Dedifferentiated amniotic fluid mesenchymal stem cell (primary cell): ENCODE data around the gene TAF1D.
A peak's percentile ranks its signal among the peaks of the same experiment; 100 is the strongest.
"Not testable (repeated sequence)": the region's sequence is repeated elsewhere in the genome, so short reads cannot be mapped to it uniquely, and the experiment has no call there.

Source experiments
- DNase-seq: peaks from one replicate; pipeline ENCODE4 v3.0.0-alpha.2; 2016; ENCODE audit errors: extremely low spot score

The TAF1D gene

DNA sequence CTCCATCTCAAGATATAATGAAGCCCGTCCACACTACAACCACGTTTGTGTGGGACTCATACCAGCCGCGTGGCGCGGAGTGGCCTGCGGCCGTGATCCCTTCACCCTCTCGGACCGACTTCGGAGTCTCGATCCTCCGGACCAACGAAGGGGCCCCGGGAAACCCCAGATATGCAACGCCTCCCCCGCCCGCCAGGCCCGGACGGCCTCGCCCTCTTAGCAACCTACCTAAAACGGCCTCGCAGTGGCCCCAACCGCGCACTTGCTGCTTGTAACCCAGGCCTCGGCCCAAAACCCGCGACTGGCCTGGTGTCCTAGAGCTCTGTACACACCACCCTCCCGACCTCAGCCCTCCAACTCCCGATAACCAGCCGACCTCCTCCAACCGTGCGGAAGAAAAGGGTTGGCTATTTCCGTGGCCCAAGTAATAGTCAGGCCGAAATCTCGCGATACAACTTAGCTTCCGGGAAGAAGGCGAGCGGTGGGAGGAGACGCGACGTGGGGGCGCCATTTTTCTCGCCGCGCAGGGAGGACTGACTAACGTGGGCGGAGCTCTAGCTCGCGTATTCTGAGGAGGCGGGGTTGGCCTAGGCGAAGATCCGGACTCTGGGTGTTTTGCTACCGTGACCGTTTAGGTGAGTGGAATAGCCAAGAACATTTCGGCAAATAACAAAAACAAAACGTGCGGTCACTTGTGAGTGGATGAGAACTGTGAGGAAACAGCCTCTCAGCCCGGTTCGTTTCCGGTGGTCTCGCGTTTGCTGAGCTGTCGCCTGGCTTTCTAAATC is at the start of gene TAF1D, which contains the start of gene C11orf54:
TAF1D (minus strand) TSS at position 402 of the 788 bp plus-strand sequence. CDS start 2,191 bp downstream, outside the sequence.
C11orf54 (plus strand) TSS at position 579 of the 788 bp plus-strand sequence. CDS start 5,722 bp downstream, outside the sequence.
- DNase-seq, result peak; percentile 98

DNA sequence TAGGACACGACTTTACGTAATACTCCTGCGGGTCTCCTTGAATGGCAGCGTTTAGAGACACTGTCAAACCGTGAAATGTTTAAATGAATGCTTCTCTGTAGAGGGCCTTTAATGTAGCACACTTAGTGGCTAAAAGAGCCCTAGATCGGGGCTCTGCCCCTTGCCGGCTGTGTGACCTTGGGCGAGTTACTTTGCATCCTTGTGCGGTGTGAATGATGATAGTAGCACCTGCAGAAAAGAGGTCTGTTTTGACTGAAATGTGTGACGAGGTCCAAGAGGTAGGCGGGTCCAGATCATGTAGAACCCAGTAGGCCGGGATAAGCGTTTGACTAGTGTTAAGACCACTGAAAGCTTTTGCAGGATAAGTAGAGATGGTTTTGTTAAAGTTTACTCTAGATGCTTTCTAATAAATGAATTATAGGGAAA is 43.7 kb upstream of the TAF1D start:
- no peak for DNase-seq

DNA sequence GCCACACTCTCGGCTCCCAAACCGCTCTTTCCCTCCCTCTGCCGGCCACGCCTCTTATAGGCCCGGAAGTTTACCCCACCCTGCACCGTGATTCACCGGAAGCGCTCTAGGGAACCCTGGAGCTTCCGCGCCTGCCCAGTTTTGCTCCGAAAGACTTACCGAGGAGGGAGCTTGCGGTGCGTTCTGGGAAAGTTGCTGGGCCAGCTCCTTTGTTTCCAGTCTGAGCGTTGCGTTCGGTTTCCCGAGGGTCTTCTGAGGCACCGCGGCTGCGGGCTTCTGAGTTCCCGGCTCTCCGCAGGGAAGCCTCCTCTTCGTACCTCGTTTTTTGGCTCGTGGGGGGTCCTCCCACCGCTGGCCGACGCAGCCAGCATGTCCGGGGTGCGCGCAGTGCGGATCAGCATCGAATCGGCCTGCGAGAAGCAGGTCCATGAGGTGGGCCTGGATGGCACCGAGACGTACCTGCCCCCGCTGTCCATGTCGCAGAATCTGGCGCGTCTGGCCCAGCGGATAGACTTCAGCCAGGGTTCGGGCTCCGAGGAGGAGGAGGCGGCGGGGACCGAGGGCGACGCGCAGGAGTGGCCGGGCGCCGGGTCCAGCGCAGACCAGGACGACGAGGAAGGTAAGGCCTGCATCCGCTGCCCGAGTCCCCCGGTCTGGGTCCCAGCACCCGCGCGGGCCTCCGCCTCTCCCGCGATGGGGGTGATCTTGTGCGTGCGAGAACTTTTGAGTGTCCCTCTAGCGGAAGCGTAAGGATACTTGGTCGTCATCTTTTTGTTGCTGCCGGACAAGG is 43.0 kb upstream of the TAF1D start, which contains the start of gene MED17:
MED17 (plus strand) TSS at position 138 of the 790 bp plus-strand sequence; CDS start at position 370, 232 bp downstream.
- peak; percentile 96 for DNase-seq

DNA sequence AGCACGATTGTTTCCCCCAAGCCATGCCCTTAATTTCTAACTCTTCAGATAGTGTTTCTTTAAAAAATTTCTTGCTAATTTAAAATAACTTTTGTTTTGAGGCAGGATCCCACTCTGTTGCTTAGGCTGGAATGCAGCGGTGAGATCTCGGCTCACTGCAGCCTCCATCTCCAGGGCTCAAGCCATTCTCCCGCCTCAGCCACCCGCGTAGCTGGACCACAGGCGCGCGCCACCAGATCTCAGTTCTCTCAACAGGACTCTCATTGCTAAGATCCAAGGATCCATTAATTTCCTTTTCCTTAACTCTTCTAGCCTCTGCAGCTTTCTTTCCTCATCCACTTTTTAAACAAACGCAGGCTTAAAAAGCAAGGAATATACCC is 42.5 kb upstream of the TAF1D start:
- no peak for DNase-seq

DNA sequence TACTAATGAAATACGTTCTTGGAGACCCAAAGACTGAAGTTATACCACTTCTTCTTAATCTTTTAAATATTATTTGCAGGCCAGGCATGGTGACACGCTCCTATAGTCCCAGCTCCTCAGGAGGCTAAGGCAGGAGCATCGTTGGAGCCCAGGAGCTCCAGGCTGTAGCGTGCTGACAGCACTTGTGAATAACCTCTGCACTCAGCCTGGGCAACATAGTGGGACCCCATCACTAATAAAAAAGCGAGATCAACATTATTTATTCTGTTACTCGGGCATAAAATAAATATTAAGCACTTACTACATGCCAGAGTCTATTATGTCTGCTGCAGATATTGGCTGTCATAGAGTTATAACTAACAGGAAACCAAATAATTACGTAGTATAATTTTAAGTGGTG is 42.1 kb upstream of the TAF1D start:
- no peak for DNase-seq

DNA sequence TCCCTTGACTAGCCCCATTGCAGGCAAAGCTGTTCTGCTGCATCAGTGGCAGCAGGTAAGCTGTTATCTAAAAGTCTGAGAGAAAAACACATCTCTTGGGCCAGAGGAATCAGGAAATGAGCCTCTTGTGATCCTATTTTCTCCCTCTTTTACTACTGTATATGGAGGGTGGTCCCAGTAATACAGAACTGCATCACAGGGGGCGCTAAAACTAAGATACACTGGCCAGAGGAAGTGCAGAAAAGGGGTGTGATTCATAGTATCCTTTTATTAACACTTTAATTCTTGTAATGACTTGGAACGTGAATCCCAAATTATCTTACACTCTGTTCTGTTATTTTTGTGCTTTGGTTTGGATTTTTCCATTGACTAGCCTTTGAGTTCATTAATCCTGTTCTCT is 34.0 kb upstream of the TAF1D start:
- DNase-seq, result no peak

DNA sequence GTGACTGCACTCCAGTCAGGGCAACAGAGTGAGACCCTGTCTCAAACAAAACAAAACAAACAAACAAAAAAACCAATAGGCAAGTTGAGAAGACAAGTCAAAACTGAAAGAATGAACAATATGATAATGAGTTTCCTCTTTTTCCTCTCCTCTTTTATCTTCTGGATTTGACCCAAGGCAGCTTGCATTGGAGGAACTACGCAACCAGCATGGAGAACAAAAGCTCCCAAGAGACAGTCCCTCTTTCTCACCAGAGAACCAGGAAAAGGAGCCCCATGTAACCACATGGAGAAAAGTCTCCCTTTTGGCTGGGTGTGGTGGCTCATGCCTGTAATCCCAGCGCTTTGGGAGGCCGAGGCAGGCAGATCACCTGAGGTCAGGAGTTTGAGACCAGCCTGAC is 33.3 kb upstream of the TAF1D start:
- not testable (repeated sequence) for DNase-seq

GRCh38 chr11:93773601-93774200 is 32.4 kb upstream of the TAF1D start:
- no peak for DNase-seq

GRCh38 chr11:93773045-93773477 is 31.8 kb upstream of the TAF1D start:
- no peak for DNase-seq

DNA sequence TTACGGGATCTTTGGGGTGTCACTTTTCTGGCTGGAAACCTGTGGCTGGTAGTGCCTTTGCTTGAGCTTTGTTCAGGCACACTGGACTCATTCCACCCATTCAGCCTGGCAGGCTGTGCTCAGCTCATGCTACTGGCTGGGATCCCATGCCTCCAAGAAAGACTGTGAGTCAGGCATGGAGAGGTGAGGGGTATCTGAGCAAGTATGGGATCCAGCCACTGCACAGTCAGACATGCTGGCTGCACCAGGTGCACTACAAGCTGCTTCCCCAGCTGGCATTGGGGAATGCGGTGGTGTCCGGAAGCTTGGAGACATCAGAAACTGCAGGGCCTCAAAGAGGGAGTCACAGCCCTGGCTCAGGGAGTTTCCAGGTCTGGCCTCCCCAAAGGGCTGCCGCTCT is 30.8 kb upstream of the TAF1D start:
- no peak for DNase-seq

GRCh38 chr11:93770160-93770559 is 28.9 kb upstream of the TAF1D start:
- DNase-seq, result no peak

GRCh38 chr11:93767018-93767417 is 25.7 kb upstream of the TAF1D start:
- DNase-seq, result no peak

DNA sequence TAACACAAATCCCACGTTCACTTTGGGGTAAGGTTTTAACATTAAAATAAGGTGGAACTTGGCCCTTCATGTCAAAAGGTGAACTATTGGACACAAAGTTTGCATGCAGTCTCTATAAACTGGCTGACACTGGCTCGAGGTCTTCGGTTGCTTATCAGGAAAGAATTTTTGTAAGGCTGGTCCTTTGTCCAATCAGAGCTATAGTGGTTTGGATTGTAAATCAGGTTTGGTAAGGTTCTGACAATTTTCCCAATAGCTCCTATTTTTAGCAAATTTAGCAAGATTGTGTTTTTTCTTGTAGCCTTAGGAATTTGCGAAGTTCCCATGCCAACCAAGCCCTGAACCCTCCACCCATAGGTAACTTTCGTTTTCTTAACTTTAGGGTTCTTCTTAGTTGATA is 25.2 kb upstream of the TAF1D start:
- DNase-seq, result no peak

DNA sequence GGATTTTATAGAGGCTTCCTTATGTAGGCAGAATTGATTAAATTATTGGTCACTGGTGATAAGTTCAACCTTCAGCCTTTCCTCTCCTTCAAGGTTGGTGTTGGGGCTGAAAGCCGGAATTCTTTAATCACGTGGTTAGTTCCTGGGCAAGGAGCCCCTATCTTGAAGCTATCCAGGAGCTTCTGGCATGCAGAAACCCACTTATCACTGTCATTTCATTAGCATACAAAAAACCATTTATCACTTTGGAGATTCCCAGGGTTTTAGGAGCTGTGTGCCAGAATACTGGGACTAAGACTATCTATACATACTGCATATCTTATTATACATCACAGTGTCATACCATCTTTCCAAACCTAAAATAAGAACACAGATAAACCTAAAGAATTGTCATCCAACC is 24.3 kb upstream of the TAF1D start:
- DNase-seq, result no peak

DNA sequence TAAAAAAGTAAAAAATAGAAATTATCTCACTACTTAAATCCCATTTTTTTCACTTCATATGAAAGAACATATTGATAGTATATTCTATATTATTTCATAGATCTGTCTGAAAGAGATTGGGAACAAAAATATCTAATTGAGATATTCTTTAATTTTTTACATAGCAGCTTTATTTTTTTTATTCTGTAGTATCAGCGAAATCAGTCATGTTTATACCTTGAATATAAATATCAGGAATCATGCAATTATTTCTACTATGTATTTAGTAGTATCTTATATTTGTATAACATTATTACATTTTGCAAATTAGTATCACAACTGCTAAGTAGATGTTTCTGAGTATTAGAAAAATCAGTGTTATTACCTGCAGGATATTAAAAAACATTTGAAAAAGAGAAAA is 20.6 kb upstream of the TAF1D start:
- no peak for DNase-seq

DNA sequence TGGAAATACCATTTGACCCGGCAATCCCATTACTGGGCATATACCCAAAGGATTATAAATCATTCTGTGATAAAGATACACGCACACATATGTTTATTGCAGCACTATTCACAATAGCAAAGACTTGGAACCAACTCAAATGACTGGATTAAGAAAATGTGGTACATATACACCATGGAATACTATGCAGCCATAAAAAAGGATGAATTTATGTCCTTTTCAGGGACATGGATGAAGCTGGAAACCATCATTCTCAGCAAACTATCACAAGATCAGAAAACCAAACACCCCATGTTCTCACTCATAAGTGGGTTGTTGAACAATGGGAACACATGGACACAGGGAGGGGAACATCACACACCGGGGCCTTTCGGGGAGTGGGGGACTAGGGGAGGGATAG is 17.8 kb upstream of the TAF1D start:
- DNase-seq, result not testable (repeated sequence)

DNA sequence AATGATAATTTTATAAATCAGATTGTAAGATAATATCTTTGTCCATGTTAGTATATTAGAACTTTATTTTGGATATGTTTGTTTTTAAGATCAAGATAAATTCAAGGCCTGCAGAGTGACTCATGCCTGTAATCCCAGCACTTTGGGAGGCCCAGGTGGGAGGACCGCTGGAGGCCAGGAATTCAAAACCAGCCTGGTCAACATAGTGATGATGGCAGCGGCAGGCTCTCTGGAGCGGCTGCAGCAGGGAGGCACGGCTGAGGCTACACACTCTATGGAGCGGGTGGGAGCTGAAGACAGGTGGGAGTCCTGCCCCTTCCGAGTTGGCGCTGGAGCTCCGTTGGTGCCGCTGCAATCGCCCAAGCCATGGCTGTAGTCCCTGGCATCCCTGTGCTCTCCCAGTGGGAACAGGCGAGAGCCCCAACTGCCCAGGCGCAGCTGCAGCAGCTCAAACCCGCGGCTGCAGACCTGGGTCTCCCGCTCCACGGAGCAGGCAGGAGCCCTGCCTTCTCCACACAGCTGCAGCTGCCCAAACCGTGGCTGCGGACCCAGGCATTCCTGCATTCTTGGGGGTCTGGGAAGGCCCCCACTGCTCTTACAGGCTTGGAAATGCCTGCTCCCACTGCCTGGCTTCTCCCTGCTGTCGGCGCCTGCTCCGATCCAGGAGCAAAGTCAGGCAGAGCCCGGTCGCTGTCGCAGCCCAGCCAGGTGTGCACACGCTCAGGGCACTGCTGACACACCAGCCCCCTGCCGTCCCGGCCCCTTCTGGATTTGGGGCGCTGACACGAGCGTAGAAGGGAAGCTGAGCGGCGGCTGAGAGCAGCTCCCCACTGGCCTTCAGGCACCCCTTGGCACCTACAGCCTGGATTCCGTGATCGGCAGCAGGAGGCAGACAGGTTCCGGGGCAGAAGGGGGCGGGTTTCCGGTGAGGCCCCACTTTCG is 16.9 kb upstream of the TAF1D start:
- DNase-seq, result no peak

DNA sequence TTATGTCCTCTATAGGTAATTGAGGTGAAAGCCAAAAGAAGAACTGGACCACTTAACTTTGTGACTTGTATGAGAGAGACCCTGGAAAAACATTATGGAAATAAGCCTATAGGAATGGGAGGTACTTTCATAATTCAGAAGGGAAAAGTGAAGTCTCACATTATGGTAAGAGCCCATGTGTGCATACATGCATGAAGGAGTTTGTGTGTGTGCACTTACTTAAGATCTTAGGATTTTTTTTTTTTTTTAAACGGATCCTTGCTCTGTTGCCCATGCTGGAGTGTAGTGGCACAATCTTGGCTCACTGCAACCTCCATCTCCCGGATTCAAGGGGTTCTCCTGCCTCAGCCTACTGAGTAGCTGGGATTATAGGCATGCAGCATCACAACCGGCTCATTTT is 16.0 kb upstream of the TAF1D start:
- no peak for DNase-seq

GRCh38 chr11:93756748-93757147 is 15.5 kb upstream of the TAF1D start:
- no peak for DNase-seq

DNA sequence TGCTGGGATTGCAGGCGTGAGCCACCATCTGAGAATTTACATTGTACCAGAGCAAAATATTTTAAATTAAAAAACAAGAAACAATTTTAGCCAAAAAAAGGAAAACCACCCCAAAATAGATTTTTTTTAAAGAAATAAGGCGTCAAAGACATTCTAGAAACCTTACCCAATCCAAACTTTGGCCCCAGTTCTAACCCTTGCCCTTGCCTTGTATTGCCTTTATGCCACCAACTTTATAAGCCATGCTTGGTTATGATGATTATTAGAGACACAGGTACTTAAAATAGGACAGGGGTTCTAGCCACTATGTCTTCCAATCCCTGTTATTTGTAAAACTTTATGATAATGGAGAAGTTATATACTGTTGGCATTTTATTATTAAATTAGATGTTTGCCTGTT is 11.9 kb upstream of the TAF1D start:
- no peak for DNase-seq

- no peak for DNase-seq
These were observed 9.7 kb upstream of the TAF1D start for GRCh38 chr11:93751001-93751400.
